Esophagus muscularis mucosa (tissue), 3 donors: ENCODE data around the gene PGAM2.

Experiments used
- POLR2A ChIP-seq: fragments of 450-650 bp; IDR thresholded peaks from one replicate; pipeline ENCODE4 v1.6.1; 2017; ENCODE audit warnings: antibody characterized with exemption, moderate library complexity, mild to moderate bottlenecking, low read depth
- TF ChIP-seq, protein P1 (sequence below), 3 experiments: fragments of 200-600 bp in 2 of 3; fragments of 450-650 bp in 1 of 3; sonication (generic) in 2 of 3; IDR thresholded peaks; one replicate each; pipeline ENCODE4 v1.5.1; 2017 to 2019; ENCODE audit warnings: antibody characterized with exemption in 3 of 3, mild to moderate bottlenecking in 2 of 3, moderate library complexity in 1 of 3

DNA sequence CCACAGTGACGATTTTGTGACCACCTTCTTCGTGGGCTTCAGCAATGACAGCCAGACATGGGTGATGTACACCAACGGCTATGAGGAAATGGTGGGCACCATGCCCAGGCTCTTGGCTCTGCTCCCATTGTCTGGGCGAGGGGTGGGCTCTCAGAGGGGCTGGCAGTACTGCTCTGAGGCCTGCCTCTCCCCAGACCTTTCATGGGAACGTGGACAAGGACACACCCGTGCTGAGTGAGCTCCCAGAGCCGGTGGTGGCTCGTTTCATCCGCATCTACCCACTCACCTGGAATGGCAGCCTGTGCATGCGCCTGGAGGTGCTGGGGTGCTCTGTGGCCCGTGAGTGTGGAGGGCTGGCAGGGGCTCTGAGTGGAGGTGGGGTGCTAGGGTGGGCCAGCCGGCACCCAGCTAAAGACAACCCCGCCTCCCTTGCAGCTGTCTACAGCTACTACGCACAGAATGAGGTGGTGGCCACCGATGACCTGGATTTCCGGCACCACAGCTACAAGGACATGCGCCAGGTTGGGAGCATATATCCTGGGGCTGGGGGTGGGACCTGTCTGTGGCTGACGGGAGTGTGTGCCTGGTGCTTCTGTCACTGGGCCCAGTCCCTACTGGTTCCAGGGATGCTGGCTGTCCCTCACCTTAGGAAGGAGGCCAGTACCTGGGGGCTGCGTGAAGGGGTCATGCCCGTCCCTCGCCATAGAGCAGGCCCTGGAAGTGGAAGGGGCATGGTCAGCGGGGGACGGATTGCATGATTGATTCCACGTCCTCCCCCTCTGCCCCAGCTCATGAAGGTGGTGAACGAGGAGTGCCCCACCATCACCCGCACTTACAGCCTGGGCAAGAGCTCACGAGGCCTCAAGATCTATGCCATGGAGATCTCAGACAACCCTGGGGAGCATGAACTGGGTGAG, 45.6 kb upstream of the PGAM2 start:
- TF ChIP-seq POLR2A, result no peak
- TF ChIP-seq, protein P1, sequence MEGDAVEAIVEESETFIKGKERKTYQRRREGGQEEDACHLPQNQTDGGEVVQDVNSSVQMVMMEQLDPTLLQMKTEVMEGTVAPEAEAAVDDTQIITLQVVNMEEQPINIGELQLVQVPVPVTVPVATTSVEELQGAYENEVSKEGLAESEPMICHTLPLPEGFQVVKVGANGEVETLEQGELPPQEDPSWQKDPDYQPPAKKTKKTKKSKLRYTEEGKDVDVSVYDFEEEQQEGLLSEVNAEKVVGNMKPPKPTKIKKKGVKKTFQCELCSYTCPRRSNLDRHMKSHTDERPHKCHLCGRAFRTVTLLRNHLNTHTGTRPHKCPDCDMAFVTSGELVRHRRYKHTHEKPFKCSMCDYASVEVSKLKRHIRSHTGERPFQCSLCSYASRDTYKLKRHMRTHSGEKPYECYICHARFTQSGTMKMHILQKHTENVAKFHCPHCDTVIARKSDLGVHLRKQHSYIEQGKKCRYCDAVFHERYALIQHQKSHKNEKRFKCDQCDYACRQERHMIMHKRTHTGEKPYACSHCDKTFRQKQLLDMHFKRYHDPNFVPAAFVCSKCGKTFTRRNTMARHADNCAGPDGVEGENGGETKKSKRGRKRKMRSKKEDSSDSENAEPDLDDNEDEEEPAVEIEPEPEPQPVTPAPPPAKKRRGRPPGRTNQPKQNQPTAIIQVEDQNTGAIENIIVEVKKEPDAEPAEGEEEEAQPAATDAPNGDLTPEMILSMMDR (IDR thresholded peaks at IDR 0.05), result no peak
